Neural cell (in vitro differentiated cells): ENCODE measurements around the gene TNFRSF17. TPM values are rescaled to one million over a fixed set of nuclear protein-coding genes. Genes with fewer than 3 reads are reported as not detected.

Experiments
- H2AFZ ChIP-seq: fragments of 200-600, 300-800 bp; sonication (generic), shearing (Covaris generic); 2 replicates; pipeline ENCODE4 v1.6.0; 2014; ENCODE audit warnings: low read depth, mild to moderate bottlenecking, antibody characterized with exemption, low read length, moderate library complexity
- H3F3A ChIP-seq: fragments of 200-600 bp; shearing (Covaris generic); 2 replicates; pipeline ENCODE4 v1.6.1; 2016; ENCODE audit warnings: mild to moderate bottlenecking, moderate library complexity, mixed read lengths, antibody characterized with exemption, low read length; ENCODE audit not compliant: insufficient read depth, poor library complexity, severe bottlenecking
- H3K27ac ChIP-seq: fragments of 200-600, 300-800 bp; sonication (generic), shearing (Covaris generic); 2 replicates; pipeline ENCODE4 v1.5.1; 2014; ENCODE audit warnings: mild to moderate bottlenecking, low read length, moderate library complexity
- H3K27me3 ChIP-seq: fragments of 300-800, 200-600 bp; sonication (generic), shearing (Covaris generic); 2 replicates; pipeline ENCODE4 v1.6.0; 2014; ENCODE audit warnings: mild to moderate bottlenecking, low read depth, low read length, moderate library complexity; ENCODE audit not compliant: insufficient read depth
- H3K36me3 ChIP-seq: fragments of 300-800, 200-600 bp; sonication (generic), shearing (Covaris generic); 2 replicates; pipeline ENCODE4 v1.5.1; 2014; ENCODE audit warnings: mild to moderate bottlenecking, antibody characterized with exemption, low read length, moderate library complexity; ENCODE audit not compliant: insufficient read depth
- H3K4me2 ChIP-seq: fragments of 300-800, 200-600 bp; sonication (generic), shearing (Covaris generic); 2 replicates; pipeline ENCODE4 v1.6.0; 2014; ENCODE audit warnings: mild to moderate bottlenecking, low read length
- H3K4me3 ChIP-seq: fragments of 300-800, 200-600 bp; sonication (generic), shearing (Covaris generic); 2 replicates; pipeline ENCODE4 v1.5.1; 2014; ENCODE audit warnings: mild to moderate bottlenecking, low read length, moderate library complexity
- H3K79me2 ChIP-seq: fragments of 200-600 bp; shearing (Covaris generic); replicated peaks from 2 replicates; pipeline ENCODE4 v1.6.0; 2014; ENCODE audit warnings: mild to moderate bottlenecking, low read length, moderate library complexity; ENCODE audit not compliant: insufficient read depth
- H3K9ac ChIP-seq: fragments of 300-800, 200-600 bp; sonication (generic), shearing (Covaris generic); 2 replicates; pipeline ENCODE4 v1.6.1; 2016; ENCODE audit warnings: mild to moderate bottlenecking, low read length, mixed read lengths
- H3K9me2 ChIP-seq: fragments of 200-600 bp; shearing (Covaris generic); 2 replicates; pipeline ENCODE4 v1.6.1; 2016; ENCODE audit warnings: mild to moderate bottlenecking, low read length, mixed read lengths; ENCODE audit not compliant: insufficient read depth
- H3K9me3 ChIP-seq: fragments of 200-600, 300-800 bp; sonication (generic), shearing (Covaris generic); 2 replicates; pipeline ENCODE4 v1.6.1; 2016; ENCODE audit warnings: mild to moderate bottlenecking, mixed run types, low read length, moderate library complexity, mixed read lengths
- H4K20me1 ChIP-seq: fragments of 200-600 bp; shearing (Covaris generic); 2 replicates; pipeline ENCODE4 v1.6.1; 2016; ENCODE audit warnings: mild to moderate bottlenecking, mixed run types; ENCODE audit not compliant: insufficient read depth
- EP300 ChIP-seq: fragments of 450-650 bp; conservative IDR thresholded peaks from 2 replicates; pipeline ENCODE4 v1.6.1; 2014; ENCODE audit warnings: antibody characterized with exemption, mild to moderate bottlenecking, moderate library complexity; ENCODE audit not compliant: poor library complexity, severe bottlenecking
- EZH2 ChIP-seq: fragments of 200-600, 300-800 bp; shearing (Covaris generic), sonication (generic); IDR thresholded peaks from 2 replicates; pipeline ENCODE4 v1.6.1; 2014; ENCODE audit warnings: antibody characterized with exemption, low read length, borderline replicate concordance, mild to moderate bottlenecking; ENCODE audit not compliant: insufficient read depth, poor library complexity, severe bottlenecking
- MXI1 ChIP-seq: fragments of 450-650 bp; conservative IDR thresholded peaks from 2 replicates; pipeline ENCODE4 v1.6.1; 2014; ENCODE audit warnings: antibody characterized with exemption, mild to moderate bottlenecking; ENCODE audit not compliant: poor library complexity, severe bottlenecking
- TAF1 ChIP-seq: IDR thresholded peaks from 2 replicates; pipeline ENCODE4 v1.6.1; 2012; ENCODE audit warnings: low read depth
- polyA plus RNA-seq: library from polyadenylated mRNA; depleted of rRNA; stranded (reverse); fragments of >200 nt; gene quantifications from 2 replicates; pipeline ENCODE4 v1.2.3, GENCODE V29; 2014
- small RNA-seq, 3 experiments: library from RNA; depleted of rRNA; stranded (forward); fragments of <200 nt; gene quantifications; one replicate each; pipeline ENCODE3, GENCODE V24; 2012

Gene TNFRSF17
- polyA plus RNA-seq, 1 donor from 2014 or later = not detected

DNA sequence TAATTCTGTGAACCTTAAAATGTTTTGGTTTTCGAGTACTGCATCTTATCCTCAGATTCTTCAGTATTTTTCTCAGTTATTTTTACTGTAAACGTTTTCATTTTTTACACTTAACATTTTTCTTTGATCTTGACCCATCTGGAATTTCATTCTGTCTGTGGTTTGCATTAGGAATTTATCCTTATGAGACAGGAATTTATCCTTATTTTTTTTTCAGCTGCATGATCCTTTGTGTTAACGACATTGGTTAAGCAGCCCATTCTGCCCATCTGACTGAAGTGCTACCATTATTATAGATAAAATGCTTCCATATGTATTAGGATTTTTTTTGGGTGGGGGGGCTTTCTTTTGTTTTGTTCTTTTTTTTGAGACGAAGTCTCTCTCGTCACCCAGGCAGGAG is 52.5 kb downstream of the TNFRSF17 start:
- Histone ChIP-seq H4K20me1 (no peaks in the 10 kb centered on the region), H3K79me2 (no peaks in the 10 kb centered on the region), H3K4me3 (no peak overlapping the region), H3F3A (no peaks in the 10 kb centered on the region), H2AFZ (no peak overlapping the region), H3K4me2 (no peak overlapping the region), H3K9me3 (no peaks in the 10 kb centered on the region), H3K9me2 (no peaks in the 10 kb centered on the region), H3K27me3 (no peaks in the 10 kb centered on the region), H3K36me3 (no peaks in the 10 kb centered on the region), H3K27ac (no peak overlapping the region), H3K9ac (no peak overlapping the region)
- TF ChIP-seq EZH2 = no peak
- TF ChIP-seq TAF1 = no peak
- no peak for TF ChIP-seq EP300
- no peak for TF ChIP-seq MXI1

Small RNA genes within 50 kb of the gene (small RNA-seq; reads per million reads assigned to genes)
- 0 reads per million in 3 experiments for gene AC007216.5
- gene UBL5P4 = 0 reads per million in 3 experiments

Other genes with a start within 250 kb of the TNFRSF17 start
- 10.9 and 18.2 TPM in 2 replicates for gene TXNDC11, start 222.4 kb upstream of the TNFRSF17 start, polyA plus RNA-seq
- gene ZC3H7A, start 168.0 kb upstream of the TNFRSF17 start, polyA plus RNA-seq = 53.7 and 67.7 TPM in 2 replicates
- 61.2 and 70.9 TPM in 2 replicates for gene RSL1D1, start 113.7 kb upstream of the TNFRSF17 start, polyA plus RNA-seq
- 31.0 and 31.3 TPM in 2 replicates for gene GSPT1, start 49.3 kb upstream of the TNFRSF17 start, polyA plus RNA-seq
- 0.82 and 2.1 TPM in 2 replicates for gene NPIPB2, start 23.2 kb upstream of the TNFRSF17 start, polyA plus RNA-seq
- gene SNX29, start 11.5 kb downstream of the TNFRSF17 start, polyA plus RNA-seq = 4.4 and 8.1 TPM in 2 replicates